NB4 (cell line): ENCODE data around the gene PTCD3.

Source experiments
- CTCF ChIP-seq: IDR thresholded peaks from one replicate; pipeline ENCODE4 v1.5.1; 2012; ENCODE audit warnings: low read depth, low read length
- MYC ChIP-seq: IDR thresholded peaks from 2 replicates; pipeline ENCODE4 v1.6.1; 2011; ENCODE audit warnings: low read depth, low read length
- POLR2A ChIP-seq: IDR thresholded peaks from 2 replicates; pipeline ENCODE4 v1.6.1; 2011; ENCODE audit warnings: mild to moderate bottlenecking; ENCODE audit not compliant: insufficient read length; ENCODE audit errors: extremely low read depth

DNA sequence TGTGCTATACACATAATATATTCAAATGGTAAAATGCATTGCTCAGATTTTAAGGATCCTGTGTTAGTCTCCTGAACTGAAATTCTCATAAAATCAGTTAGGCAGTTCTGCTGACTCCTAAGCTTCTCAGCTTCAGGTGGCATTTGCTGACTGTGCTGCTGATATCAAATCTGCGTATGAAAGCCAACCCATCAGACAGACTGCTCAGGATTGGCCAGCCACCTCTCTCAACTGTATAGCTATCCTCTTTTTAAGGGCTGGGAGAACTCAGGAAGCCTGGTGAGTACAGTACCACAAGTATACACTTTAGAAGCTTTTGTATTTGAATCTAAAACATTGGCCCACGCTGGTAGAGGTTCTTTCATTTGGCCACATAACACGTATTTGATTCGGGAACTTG is 28.7 kb downstream of the PTCD3 start:
- TF ChIP-seq MYC (no peak), CTCF (no peak), POLR2A (no peak)
